Embryonic facial prominence (tissue), 1 donor: ENCODE results near the gene VNN1.
"Not testable (repeated sequence)": the region's sequence is repeated elsewhere in the genome, so short reads cannot be mapped to it uniquely, and the experiment has no call there.

Experiments
- DNase-seq: peaks from one replicate; pipeline ENCODE4 v3.0.0-alpha.2; 2016; ENCODE audit errors: extremely low spot score

Gene VNN1

GRCh38 chr6:132725947-132726607 is 12.2 kb upstream of the VNN1 start:
- DNase-seq: no peak

- no peak for DNase-seq
Measured at GRCh38 chr6:132725471-132725870, 11.6 kb upstream of the VNN1 start.

GRCh38 chr6:132719736-132720448 is 6.0 kb upstream of the VNN1 start:
- DNase-seq: no peak

- no peak for DNase-seq
Measured at GRCh38 chr6:132715881-132716637, 2.2 kb upstream of the VNN1 start.

- no peak for DNase-seq
Measured at GRCh38 chr6:132715204-132715603, 1.3 kb upstream of the VNN1 start.

GRCh38 chr6:132714160-132714559 is 305 bp upstream of the VNN1 start:
- DNase-seq: no peak

- DNase-seq: no peak
Measured at GRCh38 chr6:132712366-132712765, 1.5 kb downstream of the VNN1 start.

- no peak for DNase-seq
Measured at GRCh38 chr6:132708771-132709170, 5.1 kb downstream of the VNN1 start.

GRCh38 chr6:132708002-132708401 is 5.9 kb downstream of the VNN1 start:
- DNase-seq: no peak

- not testable (repeated sequence) for DNase-seq
Measured at GRCh38 chr6:132706756-132707155, 7.1 kb downstream of the VNN1 start.

- no peak for DNase-seq
Measured at GRCh38 chr6:132703936-132704335, 9.9 kb downstream of the VNN1 start.

- DNase-seq: no peak
Measured at GRCh38 chr6:132698608-132699007, 15.2 kb downstream of the VNN1 start.

- DNase-seq: no peak
Measured at GRCh38 chr6:132695773-132696172, 18.1 kb downstream of the VNN1 start.

- no peak for DNase-seq
Measured at GRCh38 chr6:132693478-132693877, 20.4 kb downstream of the VNN1 start.

GRCh38 chr6:132690678-132691077 is 23.2 kb downstream of the VNN1 start:
- no peak for DNase-seq

- DNase-seq: no peak
Measured at GRCh38 chr6:132687306-132687705, 26.5 kb downstream of the VNN1 start.

GRCh38 chr6:132686531-132686930 is 27.3 kb downstream of the VNN1 start:
- DNase-seq: no peak

GRCh38 chr6:132685009-132685408 is 28.8 kb downstream of the VNN1 start:
- DNase-seq: no peak

- DNase-seq: no peak
Measured at GRCh38 chr6:132684272-132684671, 29.6 kb downstream of the VNN1 start.

- DNase-seq: no peak
Measured at GRCh38 chr6:132683543-132683942, 30.3 kb downstream of the VNN1 start.

GRCh38 chr6:132679094-132679493 is 34.8 kb downstream of the VNN1 start:
- DNase-seq: not testable (repeated sequence)

GRCh38 chr6:132675749-132676148 is 38.1 kb downstream of the VNN1 start:
- no peak for DNase-seq

- DNase-seq: no peak
Measured at GRCh38 chr6:132675002-132675401, 38.9 kb downstream of the VNN1 start.
